GM06990 (cell line): Measurements from ENCODE around the gene STAT1.
A peak's percentile ranks its signal among the peaks of the same experiment; 100 is the strongest.

ENCODE experiments used
- DNase-seq: peaks from one replicate; pipeline ENCODE4 v3.0.0-alpha.2; 2011; ENCODE audit not compliant: insufficient read length; ENCODE audit errors: extremely low read depth
- H3K27me3 ChIP-seq: replicated peaks from 2 replicates; pipeline ENCODE4 v1.6.0; 2011; ENCODE audit warnings: low read length; ENCODE audit not compliant: control insufficient read depth, insufficient read depth
- H3K36me3 ChIP-seq: 2 replicates; pipeline ENCODE4 v1.5.1; 2011; ENCODE audit warnings: low read length; ENCODE audit not compliant: control insufficient read depth, insufficient read depth
- H3K4me3 ChIP-seq: replicated peaks from 2 replicates; pipeline ENCODE4 v1.5.1; 2011; ENCODE audit warnings: low read depth, mild to moderate bottlenecking, control low read depth, low read length
- CTCF ChIP-seq: IDR thresholded peaks from 2 replicates; pipeline ENCODE4 v1.5.1; 2011; ENCODE audit warnings: low read length, control low read depth, mild to moderate bottlenecking, inconsistent platforms; ENCODE audit not compliant: insufficient read depth, poor library complexity, severe bottlenecking

The STAT1 gene

GRCh38 chr2:191030521-191031154 lies 16.7 kb upstream of the STAT1 start:
- Histone ChIP-seq H3K4me3 (no peak overlapping the region), H3K27me3 (no peaks in the 10 kb centered on the region), H3K36me3 (no peaks in the 10 kb centered on the region)
- DNase-seq, result no peak
- TF ChIP-seq CTCF, result peak; percentile 68

GRCh38 chr2:191029280-191029950 lies 15.4 kb upstream of the STAT1 start:
- Histone ChIP-seq H3K36me3 (no peaks in the 10 kb centered on the region), H3K4me3 (no peak overlapping the region), H3K27me3 (no peaks in the 10 kb centered on the region)
- no peak for DNase-seq
- TF ChIP-seq CTCF, result no peak

GRCh38 chr2:191026377-191026776 lies 12.4 kb upstream of the STAT1 start:
- Histone ChIP-seq H3K27me3 (no peaks in the 10 kb centered on the region), H3K4me3 (no peak overlapping the region), H3K36me3 (no peaks in the 10 kb centered on the region)
- no peak for DNase-seq
- no peak for TF ChIP-seq CTCF

- TF ChIP-seq CTCF, result no peak
- Histone ChIP-seq H3K36me3 (no peaks in the 10 kb centered on the region), H3K4me3 (no peak overlapping the region), H3K27me3 (no peaks in the 10 kb centered on the region)
- no peak for DNase-seq
Observed at GRCh38 chr2:191025135-191025534, 11.2 kb upstream of the STAT1 start.

GRCh38 chr2:191023235-191023679 lies 9.3 kb upstream of the STAT1 start:
- no peak for TF ChIP-seq CTCF
- H3K4me3 ChIP-seq, result no peak overlapping the region
- H3K27me3 ChIP-seq, result no peaks in the 10 kb centered on the region
- H3K36me3 ChIP-seq, result no peaks in the 10 kb centered on the region
- no peak for DNase-seq
